Hepatocyte (in vitro differentiated cells): ENCODE data around the gene REL.

Experiments
- EZH2 ChIP-seq: fragments of 200-600 bp; sonication (generic); IDR thresholded peaks from 2 replicates; pipeline ENCODE4 v1.6.1; 2016; ENCODE audit warnings: antibody characterized with exemption, mild to moderate bottlenecking, borderline replicate concordance
- TF ChIP-seq, protein P1 (sequence below): fragments of 200-600 bp; sonication (generic); IDR thresholded peaks from 2 replicates; pipeline ENCODE4 v1.5.1; 2016; ENCODE audit warnings: antibody characterized with exemption, mild to moderate bottlenecking; ENCODE audit not compliant: poor library complexity

DNA sequence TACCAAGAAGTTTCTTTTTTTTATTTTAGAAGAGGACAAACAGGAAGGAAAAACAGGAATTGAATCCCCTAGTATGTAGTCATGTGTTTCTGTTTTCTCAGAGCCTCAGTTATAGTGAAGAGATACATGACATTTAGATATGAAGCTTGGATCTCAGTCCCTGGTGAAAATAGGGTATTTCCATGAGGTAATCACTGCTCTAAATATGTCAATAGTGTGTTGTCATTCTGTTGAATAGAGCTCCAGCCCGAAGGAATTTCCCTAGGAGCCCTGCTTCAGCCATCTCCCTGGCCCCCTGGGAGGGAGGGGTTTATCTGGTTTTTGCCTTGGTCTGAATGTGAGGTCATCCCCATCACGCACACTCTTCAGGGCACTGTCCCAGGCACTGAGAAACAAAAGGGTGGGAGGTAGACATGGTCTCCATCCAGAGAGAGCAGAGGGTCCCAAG is 47.1 kb upstream of the REL start:
- TF ChIP-seq, protein P1, sequence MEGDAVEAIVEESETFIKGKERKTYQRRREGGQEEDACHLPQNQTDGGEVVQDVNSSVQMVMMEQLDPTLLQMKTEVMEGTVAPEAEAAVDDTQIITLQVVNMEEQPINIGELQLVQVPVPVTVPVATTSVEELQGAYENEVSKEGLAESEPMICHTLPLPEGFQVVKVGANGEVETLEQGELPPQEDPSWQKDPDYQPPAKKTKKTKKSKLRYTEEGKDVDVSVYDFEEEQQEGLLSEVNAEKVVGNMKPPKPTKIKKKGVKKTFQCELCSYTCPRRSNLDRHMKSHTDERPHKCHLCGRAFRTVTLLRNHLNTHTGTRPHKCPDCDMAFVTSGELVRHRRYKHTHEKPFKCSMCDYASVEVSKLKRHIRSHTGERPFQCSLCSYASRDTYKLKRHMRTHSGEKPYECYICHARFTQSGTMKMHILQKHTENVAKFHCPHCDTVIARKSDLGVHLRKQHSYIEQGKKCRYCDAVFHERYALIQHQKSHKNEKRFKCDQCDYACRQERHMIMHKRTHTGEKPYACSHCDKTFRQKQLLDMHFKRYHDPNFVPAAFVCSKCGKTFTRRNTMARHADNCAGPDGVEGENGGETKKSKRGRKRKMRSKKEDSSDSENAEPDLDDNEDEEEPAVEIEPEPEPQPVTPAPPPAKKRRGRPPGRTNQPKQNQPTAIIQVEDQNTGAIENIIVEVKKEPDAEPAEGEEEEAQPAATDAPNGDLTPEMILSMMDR, result no peak
- TF ChIP-seq EZH2, result no peak
